Prostate gland (tissue), 2 donors: Measurements from ENCODE around the gene VAV2.

Source experiments
- POLR2AphosphoS5 ChIP-seq: sonication (generic); formaldehyde crosslinking; IDR thresholded peaks from one replicate; pipeline ENCODE4 v1.6.1; 2017; ENCODE audit warnings: antibody characterized with exemption
- TF ChIP-seq, protein P1 (sequence below), 4 experiments: fragments of 200-600 bp in 2 of 4; fragments of 450-650 bp in 2 of 4; sonication (generic) in 2 of 4; IDR thresholded peaks; 1 replicate in 3 of 4; 2 replicates in 1 of 4; pipeline ENCODE4 v1.5.1; 2016 to 2019; ENCODE audit warnings: antibody characterized with exemption in 4 of 4, mild to moderate bottlenecking in 2 of 4, moderate library complexity in 2 of 4

DNA sequence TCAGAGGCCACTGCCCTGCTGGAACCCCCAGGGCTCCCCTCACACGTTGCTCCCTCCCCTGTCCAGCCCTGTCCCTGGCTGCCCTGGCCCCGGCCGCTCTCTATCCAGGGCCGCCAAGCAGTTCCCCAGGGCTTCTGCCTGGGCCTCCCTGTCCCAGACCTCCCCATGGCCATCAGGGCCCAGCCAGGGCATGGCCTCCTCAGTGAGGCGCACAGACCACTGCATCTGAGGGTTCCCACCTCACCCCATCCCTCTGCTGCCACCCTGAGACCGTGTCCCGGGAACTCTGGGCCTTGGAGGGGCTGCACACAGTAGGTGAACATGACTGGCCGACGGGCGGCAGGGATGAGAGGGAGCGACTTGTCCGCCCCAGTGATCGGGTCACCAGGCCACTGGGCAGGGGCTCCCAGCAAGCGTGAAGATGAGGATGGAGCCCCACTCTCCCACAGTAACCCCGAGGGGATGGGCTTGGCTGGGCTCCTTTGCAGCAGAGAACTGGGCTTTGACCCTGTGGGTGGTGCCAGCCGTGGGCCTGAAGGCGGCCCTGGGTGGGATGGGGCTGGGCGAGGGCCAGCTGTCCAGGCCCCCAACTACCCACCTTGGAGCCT is 145.5 kb downstream of the VAV2 start:
- TF ChIP-seq, protein P1, sequence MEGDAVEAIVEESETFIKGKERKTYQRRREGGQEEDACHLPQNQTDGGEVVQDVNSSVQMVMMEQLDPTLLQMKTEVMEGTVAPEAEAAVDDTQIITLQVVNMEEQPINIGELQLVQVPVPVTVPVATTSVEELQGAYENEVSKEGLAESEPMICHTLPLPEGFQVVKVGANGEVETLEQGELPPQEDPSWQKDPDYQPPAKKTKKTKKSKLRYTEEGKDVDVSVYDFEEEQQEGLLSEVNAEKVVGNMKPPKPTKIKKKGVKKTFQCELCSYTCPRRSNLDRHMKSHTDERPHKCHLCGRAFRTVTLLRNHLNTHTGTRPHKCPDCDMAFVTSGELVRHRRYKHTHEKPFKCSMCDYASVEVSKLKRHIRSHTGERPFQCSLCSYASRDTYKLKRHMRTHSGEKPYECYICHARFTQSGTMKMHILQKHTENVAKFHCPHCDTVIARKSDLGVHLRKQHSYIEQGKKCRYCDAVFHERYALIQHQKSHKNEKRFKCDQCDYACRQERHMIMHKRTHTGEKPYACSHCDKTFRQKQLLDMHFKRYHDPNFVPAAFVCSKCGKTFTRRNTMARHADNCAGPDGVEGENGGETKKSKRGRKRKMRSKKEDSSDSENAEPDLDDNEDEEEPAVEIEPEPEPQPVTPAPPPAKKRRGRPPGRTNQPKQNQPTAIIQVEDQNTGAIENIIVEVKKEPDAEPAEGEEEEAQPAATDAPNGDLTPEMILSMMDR (IDR thresholded peaks at IDR 0.05), result no peak
- TF ChIP-seq POLR2AphosphoS5, result no peak
